ENCODE results near the gene HAUS1. TPM values are rescaled to one million over a fixed set of nuclear protein-coding genes. Genes with fewer than 3 reads are reported as not detected.

HAUS1 gene
- total and polyA plus RNA-seq, 2 donors (not counting 1 experiment from before 2014, with no cell fraction given): 11.9 to 30.9 TPM

DNA sequence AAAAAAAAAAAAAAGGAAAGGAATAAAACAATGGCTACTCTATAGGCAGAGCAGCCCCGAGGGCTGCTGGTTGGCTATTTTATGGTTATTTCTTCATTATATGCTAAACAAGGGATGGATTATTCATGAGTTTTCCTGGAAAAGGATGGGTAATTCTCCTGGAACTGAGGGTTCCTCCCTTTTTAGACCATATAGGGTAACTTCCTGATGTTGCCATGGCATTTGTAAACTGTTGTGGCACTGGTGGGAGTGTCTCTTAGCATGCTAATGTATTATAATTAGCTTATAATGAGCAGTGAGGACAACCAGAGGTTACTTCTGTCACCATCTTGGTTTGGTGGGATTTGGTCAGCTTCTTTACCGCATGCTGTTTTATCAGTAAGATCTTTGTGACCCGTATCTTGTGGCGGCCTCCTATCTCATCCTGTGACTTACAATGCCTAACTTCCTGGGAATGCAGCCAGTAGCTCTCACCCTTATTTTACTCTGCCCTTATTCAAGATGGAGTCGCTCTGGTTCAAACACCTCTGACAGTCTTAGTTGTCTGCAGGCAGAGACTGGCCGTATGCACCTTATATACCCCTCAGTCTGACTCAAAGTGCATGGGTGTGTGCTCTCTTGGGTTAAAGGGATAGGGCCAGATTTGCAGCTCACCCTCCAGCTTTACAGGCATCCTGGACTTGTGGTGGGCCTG, 57.7 kb downstream of the HAUS1 start:
- Histone ChIP-seq H3K9me3 (ENCODE audit: control extremely low read depth in 1 of 3, control insufficient read depth in 2 of 3, insufficient read depth in 1 of 3, low read length in 2 of 3) (no peaks in the 10 kb centered on the region), H3K27me3 (replicated peaks in 1 of 4; ENCODE audit: control extremely low read depth in 1 of 4, control insufficient read depth in 3 of 4, insufficient read depth in 4 of 4, low read length in 3 of 4) (no peaks in the 10 kb centered on the region), H3K27ac (ENCODE audit: low read length in 2 of 2) (no peak overlapping the region), H3K9ac (ENCODE audit: low read length) (no peak overlapping the region), H3K4me2 (replicated peaks; ENCODE audit: low read depth, low read length, poor library complexity, severe bottlenecking) (no peak overlapping the region), H3K4me3 (ENCODE audit: control extremely low read depth in 1 of 5, extremely low read depth in 1 of 5, insufficient read depth in 1 of 5, low read depth in 2 of 5, low read length in 4 of 5) (no peak overlapping the region), H4K20me1 (ENCODE audit: control insufficient read depth, insufficient read depth, low read length, poor library complexity, severe bottlenecking) (no peaks in the 10 kb centered on the region), H3K4me1 (ENCODE audit: control insufficient read depth in 2 of 2, insufficient read depth in 2 of 2, low read length in 2 of 2) (peaks cover 4 to 10% of the 10 kb centered on the region in 2 donors), H3K79me2 (ENCODE audit: control insufficient read depth, insufficient read depth, low read length) (no peaks in the 10 kb centered on the region), H2AFZ (ENCODE audit: insufficient read depth, low read depth, low read length, poor library complexity, severe bottlenecking) (no peak overlapping the region), H3K36me3 (replicated peaks in 1 of 2; ENCODE audit: control extremely low read depth in 1 of 2, control insufficient read depth in 1 of 2, extremely low read depth in 1 of 2, insufficient read depth in 2 of 2, low read length in 1 of 2) (no peaks in the 10 kb centered on the region)
- ATAC-seq (ENCODE audit: low read depth): no peak
- Mint-ChIP-seq H3K27ac (no peak overlapping the region), H3K4me1 (peaks cover 4% of the 10 kb centered on the region), H3K9me3 (ENCODE audit: insufficient read depth) (no peaks in the 10 kb centered on the region), H3K27me3 (no peaks in the 10 kb centered on the region), H3K4me3 (no peak overlapping the region)
- ChIA-PET POLR2A (no interaction called here), CTCF (interaction anchor here (0.9 to 1.1 kb wide), 3 partner anchors 11 to 496 kb away, joined by 3 to 4 read pairs (median 3); no protein-coding TSS in a partner anchor)
- no peak for DNase-seq
- 100% methylated on average over 4 of the region's 6 CpGs for WGBS (ENCODE audit: insufficient coverage)
- TF ChIP-seq, protein P1, sequence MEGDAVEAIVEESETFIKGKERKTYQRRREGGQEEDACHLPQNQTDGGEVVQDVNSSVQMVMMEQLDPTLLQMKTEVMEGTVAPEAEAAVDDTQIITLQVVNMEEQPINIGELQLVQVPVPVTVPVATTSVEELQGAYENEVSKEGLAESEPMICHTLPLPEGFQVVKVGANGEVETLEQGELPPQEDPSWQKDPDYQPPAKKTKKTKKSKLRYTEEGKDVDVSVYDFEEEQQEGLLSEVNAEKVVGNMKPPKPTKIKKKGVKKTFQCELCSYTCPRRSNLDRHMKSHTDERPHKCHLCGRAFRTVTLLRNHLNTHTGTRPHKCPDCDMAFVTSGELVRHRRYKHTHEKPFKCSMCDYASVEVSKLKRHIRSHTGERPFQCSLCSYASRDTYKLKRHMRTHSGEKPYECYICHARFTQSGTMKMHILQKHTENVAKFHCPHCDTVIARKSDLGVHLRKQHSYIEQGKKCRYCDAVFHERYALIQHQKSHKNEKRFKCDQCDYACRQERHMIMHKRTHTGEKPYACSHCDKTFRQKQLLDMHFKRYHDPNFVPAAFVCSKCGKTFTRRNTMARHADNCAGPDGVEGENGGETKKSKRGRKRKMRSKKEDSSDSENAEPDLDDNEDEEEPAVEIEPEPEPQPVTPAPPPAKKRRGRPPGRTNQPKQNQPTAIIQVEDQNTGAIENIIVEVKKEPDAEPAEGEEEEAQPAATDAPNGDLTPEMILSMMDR (IDR thresholded peaks at IDR 0.05): no peak
- no peak for TF ChIP-seq EZH2 (IDR thresholded peaks at IDR 0.05; ENCODE audit: borderline replicate concordance, insufficient read depth, low read depth, low read length, poor library complexity, severe bottlenecking)
- intact Hi-C loops (cut with micrococcal nuclease): no loop called here

DNA sequence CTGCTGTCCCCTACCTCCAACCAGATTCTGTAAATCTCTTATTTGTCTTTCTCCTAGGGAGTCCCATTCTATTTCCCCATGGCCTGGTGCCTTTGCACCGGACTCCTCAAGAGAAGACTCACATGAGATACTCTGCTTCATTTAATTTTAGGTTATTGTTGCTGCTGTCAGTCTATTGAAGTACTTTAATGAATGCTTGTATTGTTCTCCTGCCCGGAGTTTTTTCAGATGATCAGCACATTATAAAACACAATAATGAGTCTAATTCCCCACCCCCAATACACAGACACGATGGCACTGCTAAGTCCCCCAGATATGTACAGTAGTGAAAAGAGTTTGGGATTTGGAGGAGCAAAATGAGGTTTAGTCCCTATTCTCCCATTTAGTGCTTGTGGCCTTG, 58.9 kb downstream of the HAUS1 start:
- Mint-ChIP-seq H3K4me1 (peaks cover 11% of the 10 kb centered on the region), H3K9me3 (ENCODE audit: insufficient read depth) (no peaks in the 10 kb centered on the region), H3K27ac (no peak overlapping the region), H3K27me3 (no peaks in the 10 kb centered on the region), H3K4me3 (no peak overlapping the region)
- no peaks in the 10 kb centered on the region for H3K36me3 ChIP-seq (replicated peaks in 1 of 2; ENCODE audit: control extremely low read depth in 1 of 2, control insufficient read depth in 1 of 2, extremely low read depth in 1 of 2, insufficient read depth in 2 of 2, low read length in 1 of 2)
- DNase-seq: no peak
- no peaks in the 10 kb centered on the region for H4K20me1 ChIP-seq (ENCODE audit: control insufficient read depth, insufficient read depth, low read length, poor library complexity, severe bottlenecking)
- H3K4me1 ChIP-seq (ENCODE audit: control insufficient read depth in 2 of 2, insufficient read depth in 2 of 2, low read length in 2 of 2): peaks cover 11 to 20% of the 10 kb centered on the region in 2 donors
- WGBS (ENCODE audit: insufficient coverage): no CpG with 5 or more reads among the region's 3 CpGs
- no peak overlapping the region for H2AFZ ChIP-seq (ENCODE audit: insufficient read depth, low read depth, low read length, poor library complexity, severe bottlenecking)
- H3K4me2 ChIP-seq (replicated peaks; ENCODE audit: low read depth, low read length, poor library complexity, severe bottlenecking): no peak overlapping the region
- TF ChIP-seq, protein P1 (IDR thresholded peaks at IDR 0.05): no peak
- TF ChIP-seq EZH2 (IDR thresholded peaks at IDR 0.05; ENCODE audit: borderline replicate concordance, insufficient read depth, low read depth, low read length, poor library complexity, severe bottlenecking): no peak
- H3K4me3 ChIP-seq (ENCODE audit: control extremely low read depth in 1 of 5, extremely low read depth in 1 of 5, insufficient read depth in 1 of 5, low read depth in 2 of 5, low read length in 4 of 5): no peak overlapping the region
- intact Hi-C loops (cut with micrococcal nuclease): no loop called here
- ChIA-PET CTCF (interaction anchor here (0.9 to 1.2 kb wide), 4 partner anchors 10 to 495 kb away, joined by 3 to 4 read pairs (median 3); no protein-coding TSS in a partner anchor), POLR2A (no interaction called here)
- no peaks in the 10 kb centered on the region for H3K9me3 ChIP-seq (ENCODE audit: control extremely low read depth in 1 of 3, control insufficient read depth in 2 of 3, insufficient read depth in 1 of 3, low read length in 2 of 3)
- H3K27ac ChIP-seq (ENCODE audit: low read length in 2 of 2): no peak overlapping the region
- no peak for ATAC-seq (ENCODE audit: low read depth)
- H3K9ac ChIP-seq (ENCODE audit: low read length): no peak overlapping the region
- H3K27me3 ChIP-seq (replicated peaks in 1 of 4; ENCODE audit: control extremely low read depth in 1 of 4, control insufficient read depth in 3 of 4, insufficient read depth in 4 of 4, low read length in 3 of 4): no peaks in the 10 kb centered on the region
- no peaks in the 10 kb centered on the region for H3K79me2 ChIP-seq (ENCODE audit: control insufficient read depth, insufficient read depth, low read length)
